HepG2 (cell line): ENCODE data around the gene DCLK1. TPM values are rescaled to one million over a fixed set of nuclear protein-coding genes. Genes with fewer than 3 reads are reported as not detected.

ENCODE experiments used
- ATAC-seq: fragments of 200-7000 bp; cut with Tn5 transposase; 3 replicates; pipeline ENCODE4 v1.9.1; 2020; ENCODE audit warnings: mild to moderate bottlenecking, moderate library complexity
- BruUV-seq: library from RNA; stranded (reverse); fragments of 400-500 nt; replicated peaks from 2 replicates; lab custom pipeline; 2021; lab: Mats Ljungman, UMichigan
- CTCF ChIA-PET: fragments of 300-600 bp; formaldehyde crosslinking; extraction: SDS; loops from one replicate; lab custom pipeline; 2021; ENCODE audit warnings: low total read pairs, inconsistent platforms, low intra/inter-chr PET ratio; lab: Yijun Ruan, JAX
- POLR2A ChIA-PET: fragments of 350-600 bp; sonication (Branson Sonifier 250); formaldehyde crosslinking; loops from one replicate; lab custom pipeline; 2020; ENCODE audit warnings: antibody characterized with exemption, inconsistent platforms; lab: Yijun Ruan, JAX
- DNase-seq: peaks from one replicate; pipeline ENCODE4 v3.0.0-alpha.2; 2015; ENCODE audit warnings: low spot score
- FAIRE-seq: peaks from 3 replicates; lab custom pipeline; 2011; peaks lifted over from hg19 to GRCh38; lab: Jason Lieb, UNC
- H2AFZ ChIP-seq: one replicate; pipeline ENCODE4 v1.6.1; 2011; ENCODE audit warnings: low read length, inconsistent platforms
- H3K27ac ChIP-seq: fragments of 300-600 bp; 3 replicates; pipeline ENCODE4 v1.8.0; 2011; ENCODE audit warnings: mixed run types, mild to moderate bottlenecking, mixed read lengths, low read length, inconsistent platforms; ENCODE audit not compliant: insufficient read depth; ENCODE audit errors: extremely low read length
- H3K27me3 ChIP-seq, 2 experiments: fragments of 200-600 bp in 1 of 2; 2 replicates in 1 of 2; 3 replicates in 1 of 2; pipeline versions ENCODE4 v1.6.0 to v1.8.0; 2011; ENCODE audit warnings: low read length in 2 of 2, mild to moderate bottlenecking in 2 of 2, moderate library complexity in 2 of 2, inconsistent platforms in 1 of 2; ENCODE audit not compliant: insufficient read depth in 2 of 2, control insufficient read depth in 1 of 2
- H3K36me3 ChIP-seq, 2 experiments: fragments of 200-600 bp in 1 of 2; replicated peaks in 1 of 2; 2 replicates in 1 of 2; 3 replicates in 1 of 2; pipeline versions ENCODE4 v1.5.1 to v1.8.0; 2011; ENCODE audit warnings: low read length in 2 of 2, inconsistent platforms in 1 of 2; ENCODE audit not compliant: insufficient read depth in 2 of 2, control insufficient read depth in 1 of 2
- H3K4me1 ChIP-seq: 2 replicates; pipeline ENCODE4 v1.5.1; 2012; ENCODE audit warnings: low read length, inconsistent platforms; ENCODE audit not compliant: insufficient read depth
- H3K4me2 ChIP-seq: 2 replicates; pipeline ENCODE4 v1.6.0; 2011; ENCODE audit warnings: low read depth, low read length, inconsistent platforms
- H3K4me3 ChIP-seq, 3 experiments: fragments of 200-600 bp in 1 of 3; sonication (generic), shearing (Covaris generic) in 1 of 3; replicated peaks in 1 of 3; 2 replicates each; pipeline ENCODE4 v1.5.1; 2011 to 2016; ENCODE audit warnings: low read length in 3 of 3, inconsistent platforms in 2 of 3, low read depth in 2 of 3, mild to moderate bottlenecking in 2 of 3, control low read depth in 1 of 3, mixed read lengths in 1 of 3; ENCODE audit not compliant: insufficient read depth in 1 of 3
- H3K79me2 ChIP-seq: one replicate; pipeline ENCODE4 v1.6.1; 2011; ENCODE audit warnings: low read length, inconsistent platforms; ENCODE audit not compliant: insufficient read depth
- H3K9ac ChIP-seq: 2 replicates; pipeline ENCODE4 v1.6.0; 2011; ENCODE audit warnings: mild to moderate bottlenecking, low read depth, low read length, inconsistent platforms; ENCODE audit not compliant: insufficient read depth
- H3K9me3 ChIP-seq: 2 replicates; pipeline ENCODE4 v1.5.1; 2012; ENCODE audit warnings: mild to moderate bottlenecking, low read length
- H4K20me1 ChIP-seq: 2 replicates; pipeline ENCODE4 v1.6.0; 2011; ENCODE audit warnings: inconsistent platforms, mild to moderate bottlenecking, low read length, moderate library complexity; ENCODE audit not compliant: insufficient read depth
- GTF3A ChIP-seq: sonication (generic); formaldehyde crosslinking; conservative IDR thresholded peaks from 2 replicates; pipeline ENCODE4 v1.4.0; 2020; ENCODE audit warnings: mild to moderate bottlenecking, missing genetic modification reagents
- MEF2D ChIP-seq: sonication (generic); formaldehyde crosslinking; IDR thresholded peaks from 2 replicates; pipeline ENCODE4 v1.5.1; 2020; ENCODE audit warnings: mild to moderate bottlenecking, missing genetic modification reagents
- NPAS2 ChIP-seq: sonication (generic); formaldehyde crosslinking; IDR thresholded peaks from 2 replicates; pipeline ENCODE4 v1.8.0; 2022; ENCODE audit warnings: mild to moderate bottlenecking, missing genetic modification reagents, borderline replicate concordance
- NR1H2 ChIP-seq: sonication (generic); formaldehyde crosslinking; IDR thresholded peaks from 2 replicates; pipeline ENCODE4 v1.8.1; 2022; ENCODE audit warnings: low read depth, missing genetic modification reagents, borderline replicate concordance
- RBM22 ChIP-seq: fragments of 200-400 bp; formaldehyde crosslinking; optimal IDR thresholded peaks from 2 replicates; pipeline ENCODE3; 2017; ENCODE audit warnings: mild to moderate bottlenecking, low read length, moderate library complexity
- RERE ChIP-seq: IDR thresholded peaks from 2 replicates; pipeline ENCODE4 v1.6.1; 2016; ENCODE audit warnings: low read depth, missing genetic modification reagents, missing compliant biosample characterization
- SPEN ChIP-seq: sonication (generic); formaldehyde crosslinking; IDR thresholded peaks from 2 replicates; pipeline ENCODE4 v1.5.1; 2020; ENCODE audit warnings: low read depth, mild to moderate bottlenecking, missing genetic modification reagents
- TFE3 ChIP-seq: IDR thresholded peaks from 2 replicates; pipeline ENCODE4 v1.6.1; 2016
- ZBTB1 ChIP-seq: sonication (generic); formaldehyde crosslinking; IDR thresholded peaks from 2 replicates; pipeline ENCODE4 v1.4.0; 2020; ENCODE audit warnings: missing genetic modification reagents, borderline replicate concordance
- ZBTB44 ChIP-seq: sonication (generic); formaldehyde crosslinking; IDR thresholded peaks from 2 replicates; pipeline ENCODE4 v1.4.0; 2020; ENCODE audit warnings: missing genetic modification reagents
- ZNF121 ChIP-seq: sonication (generic); formaldehyde crosslinking; IDR thresholded peaks from 2 replicates; pipeline ENCODE4 v1.5.0; 2020; ENCODE audit warnings: mild to moderate bottlenecking, missing genetic modification reagents
- ZNF44 ChIP-seq: sonication (generic); formaldehyde crosslinking; IDR thresholded peaks from 2 replicates; pipeline ENCODE4 v1.5.1; 2020; ENCODE audit warnings: mild to moderate bottlenecking, missing genetic modification reagents
- ZNF441 ChIP-seq: sonication (generic); formaldehyde crosslinking; IDR thresholded peaks from 2 replicates; pipeline ENCODE4 v1.7.0; 2021; ENCODE audit warnings: missing genetic modification reagents, borderline replicate concordance
- ZNF7 ChIP-seq: IDR thresholded peaks from 2 replicates; pipeline ENCODE4 v1.6.1; 2016; ENCODE audit warnings: missing biosample characterization, missing genetic modification reagents
- WGBS: methylation state at CpG from one replicate; pipeline ENCODE4 v1.1.6; 2017; ENCODE audit warnings: low lambda C conversion rate; 5-methylcytosine and 5-hydroxymethylcytosine counted together
- in situ Hi-C: cut with HindIII; loops from 2 replicates; pipeline ENCODE4 v1.10.0; 2017; ENCODE audit warnings: low pct_unique_long_range_greater_than_20kb; ENCODE audit not compliant: extremely low pct_ligation_motif_present
- intact Hi-C: fragments of 100-400 bp; cut with micrococcal nuclease; formaldehyde crosslinking; loops from one replicate; pipeline ENCODE4 v1.10.0; 2022; ENCODE audit not compliant: unreplicated experiment
- polyA plus RNA-seq, 8 experiments: library from polyadenylated mRNA; depleted of rRNA in 3 of 8; stranded (reverse) in 7 of 8; unstranded in 1 of 8; fragments of >200 nt; fragmentation: Illumina TruSeq in 4 of 8; extraction: Trizol in 4 of 8; gene quantifications; 2 replicates each; pipeline versions ENCODE4 v1.2.1 to v1.2.3, GENCODE V29; 2011 to 2016; ENCODE audit warnings: low read depth in 4 of 8, missing spikeins in 1 of 8, mixed read lengths in 1 of 8; ENCODE audit not compliant: insufficient read depth in 1 of 8
- total RNA-seq, 5 experiments: library from RNA; depleted of rRNA; stranded (reverse); fragments of >200 nt; fragmentation: Illumina TruSeq; extraction: Trizol; gene quantifications; 2 replicates each; pipeline ENCODE4 v1.2.3, GENCODE V29; 2016; ENCODE audit warnings: low read depth in 1 of 5

The DCLK1 gene
- total and polyA plus RNA-seq, 2 of the 13 experiments (the other 11 are each of a cell fraction or from before 2014, with no cell fraction given), result not detected

DNA sequence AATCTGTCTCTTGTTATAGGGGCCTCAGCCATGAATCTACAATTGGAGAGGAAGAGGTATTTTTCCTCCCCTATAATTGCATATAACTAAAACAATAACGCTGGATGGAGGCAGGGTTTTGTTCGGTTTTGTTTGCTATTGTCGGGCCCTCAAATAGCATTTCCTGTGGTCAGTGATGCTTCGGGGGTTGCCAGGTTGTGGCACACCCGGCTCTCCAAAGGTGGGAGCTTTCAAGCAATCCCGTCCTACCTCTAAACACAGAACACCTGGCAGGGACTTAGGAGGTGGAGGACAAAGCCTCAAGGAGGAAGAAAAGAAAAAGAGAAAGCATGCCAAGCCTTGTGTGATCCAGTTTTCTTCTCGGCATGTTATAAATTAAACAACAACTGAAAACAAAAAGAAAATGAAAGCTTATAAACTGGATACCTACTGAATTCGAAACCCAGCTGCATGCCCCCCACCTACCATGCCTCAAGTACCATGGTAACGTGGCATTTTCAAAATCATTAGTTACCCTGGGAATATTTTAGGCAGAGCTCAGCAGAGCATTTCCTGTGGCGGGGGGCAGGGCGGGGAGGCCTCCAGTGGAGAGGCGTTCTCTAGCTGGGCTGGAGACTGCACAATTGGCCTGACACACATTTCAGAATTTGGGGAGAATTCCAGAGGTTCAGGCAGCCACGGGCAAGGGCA lies 213.8 kb downstream of the DCLK1 start:
- no peak overlapping the region for H3K27ac ChIP-seq
- TF ChIP-seq NPAS2 (CRISPR knock-in tag), result no peak
- TF ChIP-seq NR1H2 (CRISPR knock-in tag), result no peak
- no peak for TF ChIP-seq MEF2D (CRISPR knock-in tag)
- TF ChIP-seq RERE (CRISPR knock-in tag), result no peak
- TF ChIP-seq ZBTB44 (CRISPR knock-in tag), result no peak
- TF ChIP-seq SPEN (CRISPR knock-in tag), result no peak
- TF ChIP-seq GTF3A (CRISPR knock-in tag), result no peak
- TF ChIP-seq ZNF7 (CRISPR knock-in tag), result no peak
- TF ChIP-seq ZNF441 (CRISPR knock-in tag), result no peak
- TF ChIP-seq ZBTB1 (CRISPR knock-in tag), result no peak
- no peak for TF ChIP-seq RBM22
- TF ChIP-seq ZNF121 (CRISPR knock-in tag), result no peak
- TF ChIP-seq TFE3, result no peak
- TF ChIP-seq ZNF44 (CRISPR knock-in tag), result no peak

More for the DNA sequence above, 213.8 kb downstream of the DCLK1 start:
- Histone ChIP-seq H4K20me1 (no peaks in the 10 kb centered on the region), H3K4me2 (no peak overlapping the region), H3K36me3 (no peaks in the 10 kb centered on the region), H3K4me1 (no peaks in the 10 kb centered on the region), H3K79me2 (no peaks in the 10 kb centered on the region), H3K9me3 (no peaks in the 10 kb centered on the region), H2AFZ (no peak overlapping the region), H3K4me3 (no peak overlapping the region), H3K9ac (no peak overlapping the region), H3K27me3 (peaks cover 0 to 15% of the 10 kb centered on the region in 2 experiments; a peak in 1 of 5 replicates)
- ATAC-seq (no peak), FAIRE-seq (no peak), DNase-seq (no peak)
- intact Hi-C loops, result loop anchor here (1.0 kb wide), 1 partner anchor 39 kb away; no protein-coding TSS in a partner anchor
- BruUV-seq, result no TSS peak
- WGBS, result 1% methylated on average over 10 of the region's 13 CpGs
- ChIA-PET CTCF (no interaction called here), POLR2A (no interaction called here)
- in situ Hi-C loops, result no loop called here
